ENCODE measurements around the gene CNTNAP5.

DNA sequence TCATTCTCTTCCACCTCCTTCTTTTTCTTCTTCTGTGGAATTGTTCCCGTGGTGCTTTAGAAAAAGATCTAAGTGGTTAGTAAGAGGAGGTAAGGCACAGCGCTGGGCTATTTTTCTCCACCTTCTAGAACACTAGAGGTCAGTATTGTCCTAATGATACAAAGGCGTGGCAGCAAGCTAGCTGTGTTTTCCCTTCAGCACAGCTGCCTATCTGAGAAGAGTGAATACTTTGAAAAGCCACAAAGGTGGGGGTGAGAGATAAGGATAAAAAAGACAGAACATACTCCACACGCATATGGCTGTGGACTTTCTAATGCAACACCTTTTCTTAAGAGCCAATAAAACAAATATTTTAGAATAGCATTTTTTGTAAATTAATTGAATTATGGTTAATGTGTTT is 2.1 kb downstream of the CNTNAP5 start:
- TF ChIP-seq POLR2A (IDR thresholded peaks at IDR 0.05) = no peak
- TF ChIP-seq, protein P1, sequence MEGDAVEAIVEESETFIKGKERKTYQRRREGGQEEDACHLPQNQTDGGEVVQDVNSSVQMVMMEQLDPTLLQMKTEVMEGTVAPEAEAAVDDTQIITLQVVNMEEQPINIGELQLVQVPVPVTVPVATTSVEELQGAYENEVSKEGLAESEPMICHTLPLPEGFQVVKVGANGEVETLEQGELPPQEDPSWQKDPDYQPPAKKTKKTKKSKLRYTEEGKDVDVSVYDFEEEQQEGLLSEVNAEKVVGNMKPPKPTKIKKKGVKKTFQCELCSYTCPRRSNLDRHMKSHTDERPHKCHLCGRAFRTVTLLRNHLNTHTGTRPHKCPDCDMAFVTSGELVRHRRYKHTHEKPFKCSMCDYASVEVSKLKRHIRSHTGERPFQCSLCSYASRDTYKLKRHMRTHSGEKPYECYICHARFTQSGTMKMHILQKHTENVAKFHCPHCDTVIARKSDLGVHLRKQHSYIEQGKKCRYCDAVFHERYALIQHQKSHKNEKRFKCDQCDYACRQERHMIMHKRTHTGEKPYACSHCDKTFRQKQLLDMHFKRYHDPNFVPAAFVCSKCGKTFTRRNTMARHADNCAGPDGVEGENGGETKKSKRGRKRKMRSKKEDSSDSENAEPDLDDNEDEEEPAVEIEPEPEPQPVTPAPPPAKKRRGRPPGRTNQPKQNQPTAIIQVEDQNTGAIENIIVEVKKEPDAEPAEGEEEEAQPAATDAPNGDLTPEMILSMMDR (IDR thresholded peaks at IDR 0.05 in 4 of 5, conservative IDR thresholded peaks at IDR 0.05 in 1 of 5) = peak in 1 of 5 experiments; percentile 19

Measured in gastrocnemius medialis (tissue), 4 donors.